Measurements from ENCODE around the gene PSMB10. TPM values are rescaled to one million over a fixed set of nuclear protein-coding genes. Genes with fewer than 3 reads are reported as not detected.
"Not testable (repeated sequence)": the region's sequence is repeated elsewhere in the genome, so short reads cannot be mapped to it uniquely, and the experiment has no call there.

PSMB10 gene
- total RNA-seq, 1 donor from 2014 or later, result 30.1 TPM

GRCh38 chr16:67917852-67918236, 18.8 kb downstream of the PSMB10 start:
- DNase-seq (ENCODE audit: low spot score), result no peak

GRCh38 chr16:67917140-67917851, 19.4 kb downstream of the PSMB10 start:
- no peak for TF ChIP-seq CTCF (IDR thresholded peaks at IDR 0.05)
- H3K36me3 Mint-ChIP-seq (ENCODE audit: low read depth), result peaks cover 1% of the 10 kb centered on the region
- no peaks in the 10 kb centered on the region for H3K9me3 Mint-ChIP-seq (ENCODE audit: low read depth)
- no peak overlapping the region for H3K4me3 Mint-ChIP-seq (ENCODE audit: unreplicated experiment)
- peaks cover 39% of the 10 kb centered on the region for H3K4me1 Mint-ChIP-seq (ENCODE audit: low read depth)
- peak overlapping the region; percentile 88 for H3K27ac Mint-ChIP-seq (ENCODE audit: unreplicated experiment)
- DNase-seq (ENCODE audit: low spot score), result no peak
- no peaks in the 10 kb centered on the region for H3K27me3 Mint-ChIP-seq (ENCODE audit: low read depth)

More at GRCh38 chr16:67917852-67918236, 18.8 kb downstream of the PSMB10 start:
- Mint-ChIP-seq H3K4me1 (ENCODE audit: low read depth) (peaks cover 39% of the 10 kb centered on the region), H3K4me3 (ENCODE audit: unreplicated experiment) (no peak overlapping the region), H3K9me3 (ENCODE audit: low read depth) (no peaks in the 10 kb centered on the region), H3K27ac (ENCODE audit: unreplicated experiment) (peak overlapping the region; percentile 88), H3K36me3 (ENCODE audit: low read depth) (peaks cover 1% of the 10 kb centered on the region), H3K27me3 (ENCODE audit: low read depth) (no peaks in the 10 kb centered on the region)
- TF ChIP-seq CTCF (IDR thresholded peaks at IDR 0.05), result no peak

- no peak overlapping the region for H3K4me3 Mint-ChIP-seq (ENCODE audit: unreplicated experiment)
- no peak for DNase-seq (ENCODE audit: low spot score)
- no peaks in the 10 kb centered on the region for H3K9me3 Mint-ChIP-seq (ENCODE audit: low read depth)
- H3K27me3 Mint-ChIP-seq (ENCODE audit: low read depth), result no peaks in the 10 kb centered on the region
- H3K36me3 Mint-ChIP-seq (ENCODE audit: low read depth), result no peaks in the 10 kb centered on the region
- TF ChIP-seq CTCF (IDR thresholded peaks at IDR 0.05), result no peak
- peak overlapping the region; percentile 74 for H3K27ac Mint-ChIP-seq (ENCODE audit: unreplicated experiment)
- peaks cover 35% of the 10 kb centered on the region for H3K4me1 Mint-ChIP-seq (ENCODE audit: low read depth)
Observed at GRCh38 chr16:67915831-67916723, 20.6 kb downstream of the PSMB10 start.

- DNase-seq (ENCODE audit: low spot score); H3K27me3 Mint-ChIP-seq (ENCODE audit: low read depth); H3K27ac Mint-ChIP-seq (ENCODE audit: unreplicated experiment); H3K36me3 Mint-ChIP-seq (ENCODE audit: low read depth); H3K4me3 Mint-ChIP-seq (ENCODE audit: unreplicated experiment); H3K9me3 Mint-ChIP-seq (ENCODE audit: low read depth): not testable (repeated sequence)
- H3K4me1 Mint-ChIP-seq (ENCODE audit: low read depth), result peaks cover 35% of the 10 kb centered on the region
Observed at GRCh38 chr16:67915496-67915769, 21.2 kb downstream of the PSMB10 start.

- no peak for TF ChIP-seq CTCF (IDR thresholded peaks at IDR 0.05)
- Mint-ChIP-seq H3K36me3 (ENCODE audit: low read depth) (peaks cover 1% of the 10 kb centered on the region), H3K9me3 (ENCODE audit: low read depth) (no peaks in the 10 kb centered on the region), H3K4me1 (ENCODE audit: low read depth) (peaks cover 35% of the 10 kb centered on the region), H3K4me3 (ENCODE audit: unreplicated experiment) (no peak overlapping the region), H3K27me3 (ENCODE audit: low read depth) (no peaks in the 10 kb centered on the region), H3K27ac (ENCODE audit: unreplicated experiment) (no peak overlapping the region)
- no peak for DNase-seq (ENCODE audit: low spot score)
Observed at GRCh38 chr16:67914758-67915495, 21.7 kb downstream of the PSMB10 start.

Measured in chondrocyte (in vitro differentiated cells).